HUES64 (cell line): ENCODE measurements around the gene SYVN1.

Source experiments
- H3K27ac ChIP-seq: 2 replicates; pipeline ENCODE4 v1.7.0; 2013; ENCODE audit warnings: low read depth, low read length, inconsistent platforms
- H3K27me3 ChIP-seq: 2 replicates; pipeline ENCODE4 v1.6.1; 2013; ENCODE audit warnings: mild to moderate bottlenecking, low read length; ENCODE audit not compliant: insufficient read depth
- H3K36me3 ChIP-seq: 2 replicates; pipeline ENCODE4 v1.6.1; 2013; ENCODE audit warnings: mild to moderate bottlenecking, low read length; ENCODE audit not compliant: insufficient read depth
- H3K4me1 ChIP-seq: 2 replicates; pipeline ENCODE4 v1.6.1; 2013; ENCODE audit warnings: mild to moderate bottlenecking, low read length, moderate library complexity; ENCODE audit not compliant: insufficient read depth
- H3K4me3 ChIP-seq: 2 replicates; pipeline ENCODE4 v1.5.1; 2013; ENCODE audit warnings: mild to moderate bottlenecking, low read length, moderate library complexity
- H3K9ac ChIP-seq: 2 replicates; pipeline ENCODE4 v1.6.1; 2013; ENCODE audit warnings: mild to moderate bottlenecking, low read depth, low read length
- H3K9me3 ChIP-seq: 2 replicates; pipeline ENCODE4 v1.6.1; 2013; ENCODE audit warnings: low read depth, low read length; ENCODE audit not compliant: insufficient read depth
- WGBS: fragments of 150-250, 120-280 bp; methylation state at CpG from one replicate; pipeline ENCODE4 v1.1.7; 2013; ENCODE audit warnings: missing lambda C conversion rate; 5-methylcytosine and 5-hydroxymethylcytosine counted together

SYVN1 gene

DNA sequence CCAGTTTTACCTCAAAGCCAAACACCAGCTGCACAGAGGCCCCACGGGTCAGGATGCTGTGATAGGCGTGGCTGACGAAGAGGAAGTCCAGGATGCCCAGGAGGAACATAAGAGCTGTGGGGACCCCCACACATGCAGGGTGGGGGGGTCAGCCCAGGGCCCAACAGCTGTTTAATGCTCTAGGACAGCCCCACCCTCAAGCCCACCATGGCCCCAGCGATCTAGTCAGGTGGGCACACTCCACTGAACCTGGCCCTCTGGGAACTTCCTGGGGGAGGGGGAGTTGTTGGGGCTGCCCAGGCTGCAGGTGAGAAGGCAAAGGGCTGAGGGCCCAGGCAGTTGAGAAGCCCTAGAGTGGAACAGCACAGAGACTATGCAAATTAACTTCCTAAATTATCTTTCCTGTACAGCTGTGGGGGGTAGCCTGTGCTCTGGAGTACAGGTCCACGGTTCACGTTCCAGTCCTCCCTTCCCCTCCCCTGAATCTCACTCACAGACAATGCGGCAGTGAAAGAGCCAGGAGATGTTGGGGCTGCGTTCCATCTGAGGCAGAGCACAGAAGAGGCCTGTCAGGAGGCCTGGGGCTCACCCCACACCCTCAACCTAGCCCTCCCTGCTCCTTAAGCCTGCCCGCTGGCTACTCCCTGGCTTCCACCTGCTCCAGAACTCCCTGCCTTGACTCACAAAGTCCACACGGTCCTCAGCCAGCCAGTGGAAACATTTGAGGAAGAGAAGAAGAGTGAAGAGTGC lies 1.9 kb downstream of the SYVN1 start:
- Histone ChIP-seq H3K27ac (no peak overlapping the region), H3K36me3 (peaks cover 49% of the 10 kb centered on the region), H3K9me3 (no peaks in the 10 kb centered on the region), H3K27me3 (no peaks in the 10 kb centered on the region), H3K4me3 (no peak overlapping the region), H3K4me1 (0 out of 2 replicates have a peak, but pooled peaks cover 2% of the 10 kb centered on the region), H3K9ac (no peak overlapping the region)
- 90% methylated on average over 10 of the region's 10 CpGs for WGBS

DNA sequence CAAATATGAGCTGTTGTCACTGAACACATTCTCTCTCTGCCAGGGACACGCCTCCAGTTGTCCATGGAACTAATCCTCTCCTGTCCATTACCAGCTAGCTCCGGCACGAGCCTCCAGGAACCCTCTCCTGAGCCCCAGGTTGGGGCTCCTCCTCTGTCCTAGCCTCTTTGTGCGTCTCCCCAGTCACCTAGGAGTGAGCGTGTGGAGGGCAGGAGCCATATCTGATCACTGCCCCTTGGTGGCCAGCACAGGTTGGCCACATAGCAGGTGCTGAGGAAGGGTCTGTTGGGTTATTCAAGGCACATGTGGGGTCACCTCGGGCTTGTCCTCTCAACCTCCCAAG lies 2.5 kb downstream of the SYVN1 start:
- 0 out of 2 replicates have a peak, but pooled peaks cover 2% of the 10 kb centered on the region for H3K4me1 ChIP-seq
- no peak overlapping the region for H3K9ac ChIP-seq
- no peak overlapping the region for H3K27ac ChIP-seq
- no peaks in the 10 kb centered on the region for H3K9me3 ChIP-seq
- H3K4me3 ChIP-seq = no peak overlapping the region
- peaks cover 55% of the 10 kb centered on the region for H3K36me3 ChIP-seq
- 95% methylated on average over 6 of the region's 6 CpGs for WGBS
- H3K27me3 ChIP-seq = no peaks in the 10 kb centered on the region

DNA sequence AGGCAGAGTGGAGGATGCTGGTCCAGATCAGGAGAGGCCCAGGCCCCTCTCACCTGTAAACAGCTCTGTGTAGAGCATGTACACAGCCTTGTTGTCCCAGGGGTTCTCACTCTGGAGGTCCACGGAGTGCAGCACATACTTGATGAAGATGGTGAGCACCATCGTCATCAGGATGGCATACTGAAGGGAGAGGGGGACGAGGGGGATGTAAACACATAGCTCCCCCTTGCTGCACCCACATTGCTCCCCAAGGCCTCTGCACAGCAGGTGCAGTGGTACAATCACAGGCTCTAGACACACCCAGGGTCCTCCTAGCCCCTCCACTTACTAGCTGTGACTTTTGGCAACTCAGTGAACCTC lies 2.9 kb downstream of the SYVN1 start:
- Histone ChIP-seq H3K9ac (no peak overlapping the region), H3K27me3 (no peaks in the 10 kb centered on the region), H3K27ac (no peak overlapping the region), H3K9me3 (no peaks in the 10 kb centered on the region), H3K36me3 (peaks cover 60% of the 10 kb centered on the region), H3K4me3 (no peak overlapping the region), H3K4me1 (0 out of 2 replicates have a peak, but pooled peaks cover 2% of the 10 kb centered on the region)
- 91% methylated on average over 3 of the region's 3 CpGs for WGBS

DNA sequence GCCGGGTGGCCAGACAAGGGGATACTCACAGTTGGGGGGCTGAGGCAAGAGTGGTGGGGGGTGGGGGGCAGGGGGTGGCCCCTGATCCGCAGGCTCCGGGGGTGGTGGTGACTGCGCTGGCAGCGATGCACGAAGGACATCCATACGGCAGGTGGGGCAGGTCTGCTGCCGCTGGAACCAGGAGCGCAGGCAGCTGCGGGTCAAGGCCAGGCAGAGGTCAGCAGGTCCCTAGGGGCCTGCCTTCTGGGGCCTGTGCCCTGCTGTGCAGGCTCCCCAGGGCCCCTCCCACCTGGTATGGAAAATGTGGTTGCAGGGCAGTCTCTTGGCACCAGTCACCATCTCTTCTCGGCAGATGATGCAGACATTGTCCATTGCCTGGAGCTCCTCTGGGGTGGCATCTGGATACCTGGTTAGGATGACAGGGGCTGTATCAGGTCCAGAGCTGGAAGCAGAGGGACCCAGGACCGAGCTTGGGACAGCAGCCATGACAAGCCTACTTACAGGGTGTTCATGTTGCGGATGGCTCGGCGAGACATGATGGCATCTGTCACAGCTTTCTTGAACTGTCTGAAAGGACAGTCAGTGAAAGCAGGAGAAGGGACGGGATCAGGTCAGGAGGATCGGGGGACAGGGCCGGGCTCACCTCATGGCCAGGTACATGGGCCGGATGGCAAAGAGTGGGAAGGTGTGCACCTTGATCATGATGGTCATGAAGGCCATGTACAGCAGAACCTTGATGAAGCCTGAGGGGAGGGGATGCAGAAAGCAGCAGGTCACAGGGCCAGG lies 3.5 kb downstream of the SYVN1 start:
- Histone ChIP-seq H3K27me3 (no peaks in the 10 kb centered on the region), H3K36me3 (peaks cover 65% of the 10 kb centered on the region), H3K9me3 (no peaks in the 10 kb centered on the region), H3K9ac (no peak overlapping the region), H3K4me3 (no peak overlapping the region), H3K4me1 (0 out of 2 replicates have a peak, but pooled peaks cover 2% of the 10 kb centered on the region), H3K27ac (no peak overlapping the region)
- WGBS = 91% methylated on average over 19 of the region's 19 CpGs

DNA sequence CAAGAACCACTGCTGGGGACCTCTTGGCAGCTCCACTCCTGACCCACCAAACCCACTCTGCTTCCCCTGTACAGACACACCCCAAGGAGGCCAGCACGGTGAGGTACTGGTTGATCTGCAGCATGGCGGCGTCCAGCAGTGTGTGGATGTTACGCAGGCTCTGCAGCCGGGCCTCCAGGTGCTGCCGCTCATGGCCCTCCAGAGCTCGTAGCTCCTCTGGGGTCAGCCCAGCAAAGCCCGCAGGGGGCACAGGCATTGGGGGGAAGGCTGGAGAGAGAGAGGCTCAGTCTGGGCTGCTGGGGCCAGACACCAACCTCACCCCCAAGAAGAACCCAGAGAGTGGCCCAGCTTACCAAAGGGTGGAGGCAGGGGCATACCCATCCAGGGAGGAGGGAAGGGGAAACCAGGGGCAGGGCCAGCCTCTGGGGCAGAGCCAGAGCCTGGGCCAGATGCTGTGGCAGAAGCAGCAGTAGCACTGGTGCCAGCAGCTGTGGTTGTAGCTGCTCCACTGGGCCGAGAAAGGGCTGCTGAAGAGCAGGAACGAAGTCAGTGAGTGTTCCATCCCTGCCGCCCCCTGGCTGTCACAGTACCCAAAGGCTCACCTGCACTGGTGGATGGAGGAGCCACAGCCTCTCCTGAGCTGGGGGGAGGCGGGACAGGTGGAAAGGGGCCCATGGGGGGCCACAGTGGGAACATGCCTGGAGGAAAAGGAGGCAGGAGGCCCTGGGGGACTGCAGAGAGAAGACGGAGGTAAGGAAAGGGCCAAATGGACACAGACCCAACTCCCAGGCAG lies 4.5 kb downstream of the SYVN1 start:
- Histone ChIP-seq H3K9ac (no peak overlapping the region), H3K27me3 (no peaks in the 10 kb centered on the region), H3K36me3 (peaks cover 75% of the 10 kb centered on the region), H3K9me3 (no peaks in the 10 kb centered on the region), H3K27ac (no peak overlapping the region), H3K4me3 (no peak overlapping the region), H3K4me1 (no peaks in the 10 kb centered on the region)
- 93% methylated on average over 13 of the region's 13 CpGs for WGBS

DNA sequence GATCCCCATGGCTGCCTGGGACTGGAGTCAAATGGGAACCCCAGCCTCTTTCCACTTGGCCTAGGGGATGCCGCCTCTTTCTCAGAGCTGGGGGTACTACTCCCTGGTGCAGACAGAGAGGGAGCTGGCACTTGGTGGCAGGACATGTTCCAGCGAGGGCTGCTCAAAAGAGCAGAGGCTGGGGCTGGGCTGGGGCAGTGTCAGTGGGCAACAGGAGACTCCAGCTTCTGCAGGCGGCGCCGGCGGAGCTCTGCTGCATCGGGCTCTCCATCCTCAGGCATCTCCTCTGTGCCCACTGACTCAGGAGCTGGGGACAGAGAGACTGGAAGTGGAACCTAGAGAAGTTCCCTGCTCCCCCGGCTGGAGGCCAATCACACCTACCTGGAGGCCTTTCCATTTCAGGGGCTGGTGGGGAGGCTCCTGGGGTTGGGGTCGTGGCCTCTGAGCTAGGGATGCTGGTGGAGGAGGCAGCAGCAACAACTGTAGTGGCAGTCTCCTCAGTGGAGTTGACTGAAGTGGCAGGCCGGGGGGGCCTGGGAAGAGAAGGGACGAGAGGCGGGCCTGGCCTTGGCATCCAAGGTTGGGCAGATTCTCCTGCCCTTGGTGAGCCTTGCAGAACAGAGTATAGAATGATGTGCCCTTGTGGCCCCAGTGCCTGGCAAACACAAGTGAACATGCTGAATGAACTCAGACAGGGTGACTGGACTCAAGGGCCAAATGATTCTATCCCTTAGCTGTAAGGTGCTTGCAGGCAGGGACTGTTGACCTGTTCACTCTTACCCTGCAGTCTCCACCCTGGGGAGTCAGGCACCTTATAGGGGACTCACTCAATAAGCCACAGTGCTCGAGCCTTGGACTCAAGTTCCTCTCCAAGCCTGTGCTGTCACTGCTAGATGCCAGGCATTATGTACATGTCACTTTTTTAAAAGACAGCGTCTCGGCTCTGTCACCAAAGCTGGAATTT lies 5.9 kb downstream of the SYVN1 start:
- H3K27me3 ChIP-seq = no peaks in the 10 kb centered on the region
- H3K4me1 ChIP-seq = no peaks in the 10 kb centered on the region
- no peaks in the 10 kb centered on the region for H3K9me3 ChIP-seq
- H3K4me3 ChIP-seq = no peak overlapping the region
- H3K9ac ChIP-seq = no peak overlapping the region
- 94% methylated on average over 15 of the region's 15 CpGs for WGBS
- no peak overlapping the region for H3K27ac ChIP-seq
- H3K36me3 ChIP-seq = peaks cover 84% of the 10 kb centered on the region

DNA sequence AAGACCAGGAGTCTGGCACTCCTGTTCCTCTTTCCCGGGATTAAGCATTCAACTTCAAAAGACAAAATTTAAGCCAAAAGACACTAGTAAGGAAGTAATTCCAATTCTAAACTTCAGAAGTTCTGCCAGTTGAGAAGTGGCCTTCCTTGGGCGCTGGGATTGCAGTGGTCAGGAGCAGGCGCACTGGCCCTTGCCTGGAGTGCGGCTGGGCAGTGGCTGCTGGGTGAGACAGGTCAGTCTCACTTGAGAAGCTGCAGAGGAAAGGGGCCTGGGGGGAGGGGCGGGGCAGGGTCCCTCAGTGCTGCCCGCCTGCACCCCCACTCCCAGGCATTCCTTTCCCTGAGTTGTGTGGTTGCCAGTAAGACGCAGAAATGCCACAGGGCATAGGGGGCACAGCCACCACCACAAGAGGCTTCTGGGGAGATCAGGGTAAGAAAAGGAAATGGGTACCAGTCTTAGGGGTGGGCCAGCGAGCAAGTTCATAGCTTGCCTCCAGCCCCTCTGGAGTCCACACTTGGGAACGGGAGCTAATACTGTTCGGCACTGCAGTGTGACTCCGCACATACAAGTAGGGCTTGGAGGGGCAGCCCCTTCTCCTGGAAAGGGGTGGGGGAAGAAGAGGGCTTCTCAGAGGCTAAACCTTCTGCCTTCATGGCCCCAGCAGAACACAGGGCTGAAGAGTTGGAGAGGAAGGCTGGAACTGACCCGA lies 6.7 kb downstream of the SYVN1 start:
- H3K36me3 ChIP-seq = peaks cover 84% of the 10 kb centered on the region

DNA sequence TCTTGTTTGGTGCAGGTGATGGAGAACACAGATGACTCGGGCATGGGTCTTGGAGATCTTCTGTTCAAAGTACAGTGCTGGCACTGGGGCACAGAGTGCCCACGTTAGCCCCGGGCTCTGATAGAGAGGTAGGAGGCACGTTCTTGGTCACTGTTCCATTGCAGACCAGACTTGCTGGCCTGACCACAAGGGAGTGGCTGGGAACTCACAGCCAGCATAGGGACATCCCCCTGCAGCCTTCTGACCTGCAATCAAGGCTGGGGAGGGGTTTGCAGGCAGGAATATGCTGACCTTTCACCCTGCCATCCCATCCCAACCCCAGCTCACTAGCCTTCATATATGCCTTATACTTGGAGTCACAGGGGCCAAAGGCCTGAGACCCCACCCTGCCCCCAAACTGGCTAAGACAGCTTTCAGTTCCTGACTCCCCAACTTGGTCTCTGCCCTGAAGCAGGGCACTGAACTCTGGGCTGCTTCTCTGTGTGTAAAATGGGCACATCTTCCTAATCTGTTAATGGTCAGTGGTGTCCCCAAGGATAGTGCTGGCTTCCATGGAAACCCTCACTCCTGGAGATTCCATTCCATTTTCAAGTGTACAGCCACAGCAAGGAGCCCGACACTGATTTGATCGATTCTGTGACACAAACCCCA lies 7.6 kb downstream of the SYVN1 start:
- Histone ChIP-seq H3K27ac (no peak overlapping the region), H3K27me3 (no peaks in the 10 kb centered on the region), H3K9me3 (no peaks in the 10 kb centered on the region), H3K4me3 (no peak overlapping the region), H3K9ac (no peak overlapping the region), H3K36me3 (peaks cover 75% of the 10 kb centered on the region), H3K4me1 (no peaks in the 10 kb centered on the region)
- WGBS = 97% methylated on average over 6 of the region's 6 CpGs

More for the DNA sequence above, 6.7 kb downstream of the SYVN1 start:
- WGBS = 95% methylated on average over 12 of the region's 12 CpGs
- Histone ChIP-seq H3K9ac (no peak overlapping the region), H3K27me3 (no peaks in the 10 kb centered on the region), H3K4me1 (no peaks in the 10 kb centered on the region), H3K27ac (no peak overlapping the region), H3K4me3 (no peak overlapping the region), H3K9me3 (no peaks in the 10 kb centered on the region)

DNA sequence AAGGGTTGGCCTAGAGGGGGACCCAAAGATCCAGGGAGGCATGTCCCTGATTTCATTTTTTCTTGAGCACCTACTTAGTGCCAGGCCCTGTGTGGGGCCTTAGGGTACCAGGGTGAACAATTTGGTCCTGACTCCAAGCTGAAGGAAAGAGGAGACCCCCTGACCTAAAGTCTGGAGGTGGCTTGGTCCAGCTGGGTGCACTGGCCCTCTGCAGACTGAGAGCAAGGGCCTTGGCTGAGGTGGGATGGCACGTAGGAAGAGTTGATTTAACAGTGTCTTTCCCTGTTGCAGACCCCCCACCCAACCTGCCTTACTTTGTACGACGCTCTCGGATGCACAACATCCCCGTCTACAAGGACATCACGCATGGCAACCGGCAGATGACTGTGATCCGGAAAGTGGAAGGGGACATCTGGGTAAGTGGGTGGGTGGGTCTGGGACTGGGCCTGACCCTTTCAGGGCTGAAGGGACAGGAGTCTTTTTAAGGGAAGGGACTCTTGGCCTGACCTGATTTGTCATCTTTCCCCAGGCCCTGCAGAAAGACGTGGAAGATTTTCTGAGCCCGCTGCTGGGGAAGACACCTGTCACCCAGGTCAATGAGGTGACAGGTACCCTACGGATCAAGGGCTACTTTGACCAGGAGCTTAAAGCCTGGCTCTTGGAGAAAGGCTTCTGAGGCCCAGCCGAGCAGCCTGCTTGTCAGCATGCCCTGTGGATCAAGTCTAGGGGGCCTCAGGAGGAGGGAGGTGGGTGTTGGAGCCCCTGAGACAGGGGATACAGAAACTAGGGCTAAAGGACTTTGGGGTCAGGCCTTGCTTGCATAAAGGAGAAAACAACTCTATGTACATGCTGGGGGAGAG lies 8.9 kb downstream of the SYVN1 start:
- 94% methylated on average over 12 of the region's 12 CpGs for WGBS
- Histone ChIP-seq H3K27ac (no peak overlapping the region), H3K36me3 (peaks cover 73% of the 10 kb centered on the region)

More for the DNA sequence above, 8.9 kb downstream of the SYVN1 start:
- Histone ChIP-seq H3K27me3 (no peaks in the 10 kb centered on the region), H3K4me1 (peaks cover 7% of the 10 kb centered on the region), H3K9me3 (no peaks in the 10 kb centered on the region), H3K9ac (no peak overlapping the region), H3K4me3 (no peak overlapping the region)
